Endothelial cell (in vitro differentiated cells): ENCODE data around the gene CBR1. TPM values are rescaled to one million over a fixed set of nuclear protein-coding genes. Genes with fewer than 3 reads are reported as not detected.

Experiments used
- DNase-seq: peaks from one replicate; pipeline ENCODE4 v3.0.0; 2021; ENCODE audit warnings: low spot score
- H3K27ac Mint-ChIP-seq: one replicate; pipeline ENCODE4 v1.8.0; 2021; ENCODE audit warnings: mixed read lengths, inconsistent platforms; ENCODE audit not compliant: unreplicated experiment
- H3K27me3 Mint-ChIP-seq: one replicate; pipeline ENCODE4 v1.8.0; 2021; ENCODE audit warnings: mild to moderate bottlenecking, moderate library complexity, mixed read lengths, inconsistent platforms; ENCODE audit not compliant: unreplicated experiment
- H3K36me3 Mint-ChIP-seq: one replicate; pipeline ENCODE4 v1.8.0; 2021; ENCODE audit warnings: mild to moderate bottlenecking, low read depth, mixed read lengths, inconsistent platforms; ENCODE audit not compliant: unreplicated experiment
- H3K4me1 Mint-ChIP-seq: one replicate; pipeline ENCODE4 v1.8.0; 2021; ENCODE audit warnings: mild to moderate bottlenecking, mixed read lengths, inconsistent platforms; ENCODE audit not compliant: unreplicated experiment
- H3K4me3 Mint-ChIP-seq: one replicate; pipeline ENCODE4 v1.8.0; 2021; ENCODE audit warnings: mild to moderate bottlenecking, mixed read lengths, inconsistent platforms; ENCODE audit not compliant: unreplicated experiment
- H3K9me3 Mint-ChIP-seq: one replicate; pipeline ENCODE4 v1.8.0; 2021; ENCODE audit warnings: mixed read lengths, inconsistent platforms; ENCODE audit not compliant: unreplicated experiment
- total RNA-seq: library from RNA; stranded (reverse); fragmentation: NEBNext Ultra II Directional; extraction: Animal tissue kit (Norgen Biotek cat#: 25700); gene quantifications from one replicate; pipeline ENCODE4 v1.2.1, GENCODE V29; 2021; ENCODE audit not compliant: unreplicated experiment
- TF ChIP-seq, protein P1 (sequence below): fragments of 200-600 bp; sonication (generic); IDR thresholded peaks from one replicate; pipeline ENCODE4 v1.5.0; 2021; ENCODE audit warnings: antibody characterized with exemption; ENCODE audit not compliant: unreplicated experiment

Gene CBR1
- total RNA-seq, 1 donor from 2014 or later: 7.6 TPM

DNA sequence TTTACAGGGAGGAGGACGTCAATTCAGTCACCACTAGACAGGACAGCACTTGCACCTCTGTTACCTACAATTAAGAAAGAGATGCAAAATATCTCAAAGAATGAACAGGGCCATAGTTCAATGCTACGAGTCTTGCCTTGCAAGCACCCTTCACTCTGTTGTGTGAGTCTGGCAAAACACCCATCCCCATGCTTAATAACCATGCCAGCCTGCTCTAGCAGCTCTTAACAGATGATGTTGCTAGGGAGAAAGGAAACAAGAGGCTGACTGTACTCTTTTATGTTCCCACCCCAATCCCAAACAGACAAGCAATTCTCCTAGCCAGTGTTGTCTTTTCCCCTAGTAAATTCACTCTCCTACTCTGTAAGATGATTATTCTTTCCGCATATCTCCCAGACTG, 5.3 kb downstream of the CBR1 start:
- H3K4me3 Mint-ChIP-seq: no peak overlapping the region
- no peaks in the 10 kb centered on the region for H3K9me3 Mint-ChIP-seq
- peaks cover 3% of the 10 kb centered on the region for H3K36me3 Mint-ChIP-seq
- no peak for DNase-seq
- no peak overlapping the region for H3K27ac Mint-ChIP-seq
- TF ChIP-seq, protein P1, sequence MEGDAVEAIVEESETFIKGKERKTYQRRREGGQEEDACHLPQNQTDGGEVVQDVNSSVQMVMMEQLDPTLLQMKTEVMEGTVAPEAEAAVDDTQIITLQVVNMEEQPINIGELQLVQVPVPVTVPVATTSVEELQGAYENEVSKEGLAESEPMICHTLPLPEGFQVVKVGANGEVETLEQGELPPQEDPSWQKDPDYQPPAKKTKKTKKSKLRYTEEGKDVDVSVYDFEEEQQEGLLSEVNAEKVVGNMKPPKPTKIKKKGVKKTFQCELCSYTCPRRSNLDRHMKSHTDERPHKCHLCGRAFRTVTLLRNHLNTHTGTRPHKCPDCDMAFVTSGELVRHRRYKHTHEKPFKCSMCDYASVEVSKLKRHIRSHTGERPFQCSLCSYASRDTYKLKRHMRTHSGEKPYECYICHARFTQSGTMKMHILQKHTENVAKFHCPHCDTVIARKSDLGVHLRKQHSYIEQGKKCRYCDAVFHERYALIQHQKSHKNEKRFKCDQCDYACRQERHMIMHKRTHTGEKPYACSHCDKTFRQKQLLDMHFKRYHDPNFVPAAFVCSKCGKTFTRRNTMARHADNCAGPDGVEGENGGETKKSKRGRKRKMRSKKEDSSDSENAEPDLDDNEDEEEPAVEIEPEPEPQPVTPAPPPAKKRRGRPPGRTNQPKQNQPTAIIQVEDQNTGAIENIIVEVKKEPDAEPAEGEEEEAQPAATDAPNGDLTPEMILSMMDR: no peak
- peaks cover 5% of the 10 kb centered on the region for H3K4me1 Mint-ChIP-seq
- H3K27me3 Mint-ChIP-seq: peaks cover 2% of the 10 kb centered on the region

DNA sequence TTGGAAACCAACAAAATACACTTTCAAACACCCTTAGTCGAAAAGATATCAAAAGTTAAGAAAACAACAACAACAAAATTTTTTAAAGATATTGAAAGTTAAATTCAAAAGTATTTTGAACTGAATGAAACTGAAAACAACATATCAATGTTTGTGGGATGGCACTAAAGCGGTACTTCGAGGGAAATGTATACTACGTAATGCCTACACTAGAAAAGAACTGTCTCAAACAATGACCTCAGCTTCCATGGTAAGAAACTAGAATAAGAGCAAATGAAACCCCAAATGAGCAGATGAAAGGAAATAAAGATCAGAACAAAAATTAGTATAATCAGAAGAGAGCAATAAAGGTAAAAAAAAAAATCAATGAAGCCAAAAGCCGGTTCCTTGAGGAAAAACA, 6.1 kb downstream of the CBR1 start:
- H3K4me1 Mint-ChIP-seq: peaks cover 5% of the 10 kb centered on the region
- no peak overlapping the region for H3K4me3 Mint-ChIP-seq
- peaks cover 2% of the 10 kb centered on the region for H3K27me3 Mint-ChIP-seq
- H3K27ac Mint-ChIP-seq: no peak overlapping the region
- DNase-seq: no peak
- H3K36me3 Mint-ChIP-seq: peaks cover 3% of the 10 kb centered on the region
- TF ChIP-seq, protein P1: no peak
- no peaks in the 10 kb centered on the region for H3K9me3 Mint-ChIP-seq

DNA sequence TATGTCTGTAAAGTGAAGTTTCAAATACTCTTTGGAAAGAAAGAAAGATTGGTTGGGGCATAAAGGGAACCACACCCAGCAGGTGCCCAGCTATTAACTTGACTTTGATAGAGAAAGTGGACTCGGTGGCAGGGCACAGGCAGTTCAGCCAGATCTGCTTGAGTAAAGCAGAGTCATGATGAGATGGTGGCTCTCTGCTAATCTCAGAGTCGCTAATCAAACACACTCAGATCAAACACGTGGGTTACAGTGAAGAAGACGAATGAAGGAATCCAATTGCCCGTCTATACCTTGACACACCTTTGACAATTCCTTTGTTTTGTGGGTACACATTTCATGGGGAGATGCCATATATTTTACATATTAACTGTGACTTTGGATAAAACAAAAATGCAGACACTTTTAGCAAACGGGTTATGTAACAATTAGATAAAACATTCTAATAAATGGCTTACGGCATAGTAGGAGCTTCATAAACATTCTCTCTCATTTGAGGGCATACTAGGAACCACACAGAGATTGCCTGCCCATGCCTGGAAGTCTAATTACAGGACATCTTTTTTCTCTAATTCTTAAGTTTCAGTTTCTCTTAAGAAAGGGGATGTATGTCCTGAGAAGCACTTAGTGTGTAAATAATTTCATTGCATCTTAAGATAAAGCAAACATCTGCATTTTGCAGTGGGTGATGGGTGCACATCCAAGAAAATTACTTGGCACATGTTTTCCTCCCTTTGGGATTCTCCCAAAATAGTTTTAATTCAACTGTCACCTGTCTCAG, 7.2 kb downstream of the CBR1 start:
- no peak overlapping the region for H3K27ac Mint-ChIP-seq
- peaks cover 3% of the 10 kb centered on the region for H3K27me3 Mint-ChIP-seq
- no peak for DNase-seq
- TF ChIP-seq, protein P1: no peak
- H3K4me1 Mint-ChIP-seq: peaks cover 5% of the 10 kb centered on the region
- H3K9me3 Mint-ChIP-seq: no peaks in the 10 kb centered on the region
- H3K36me3 Mint-ChIP-seq: no peaks in the 10 kb centered on the region
- H3K4me3 Mint-ChIP-seq: no peak overlapping the region

DNA sequence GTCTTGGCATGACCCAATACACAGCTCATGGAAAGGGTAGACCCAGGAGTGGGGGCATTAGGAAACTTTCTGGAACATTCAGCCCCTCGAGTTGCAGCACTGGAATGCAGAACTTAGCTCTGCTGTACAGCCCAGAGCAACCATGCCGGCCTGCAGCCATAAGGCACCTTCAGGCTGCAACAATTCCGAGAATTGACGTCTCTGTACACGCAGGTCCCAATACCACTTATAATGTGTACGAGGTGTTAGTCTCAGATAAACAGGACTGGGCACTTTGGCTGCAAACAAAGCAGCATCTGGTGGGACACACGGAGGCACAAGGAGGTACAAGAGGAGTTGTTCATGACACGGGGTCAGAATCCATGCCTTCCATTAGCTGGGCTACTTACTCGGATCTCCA, 7.9 kb downstream of the CBR1 start:
- peaks cover 5% of the 10 kb centered on the region for H3K4me1 Mint-ChIP-seq
- no peak for DNase-seq
- TF ChIP-seq, protein P1: no peak
- H3K9me3 Mint-ChIP-seq: no peaks in the 10 kb centered on the region
- H3K27me3 Mint-ChIP-seq: peaks cover 3% of the 10 kb centered on the region
- H3K27ac Mint-ChIP-seq: no peak overlapping the region
- no peak overlapping the region for H3K4me3 Mint-ChIP-seq
- H3K36me3 Mint-ChIP-seq: no peaks in the 10 kb centered on the region

DNA sequence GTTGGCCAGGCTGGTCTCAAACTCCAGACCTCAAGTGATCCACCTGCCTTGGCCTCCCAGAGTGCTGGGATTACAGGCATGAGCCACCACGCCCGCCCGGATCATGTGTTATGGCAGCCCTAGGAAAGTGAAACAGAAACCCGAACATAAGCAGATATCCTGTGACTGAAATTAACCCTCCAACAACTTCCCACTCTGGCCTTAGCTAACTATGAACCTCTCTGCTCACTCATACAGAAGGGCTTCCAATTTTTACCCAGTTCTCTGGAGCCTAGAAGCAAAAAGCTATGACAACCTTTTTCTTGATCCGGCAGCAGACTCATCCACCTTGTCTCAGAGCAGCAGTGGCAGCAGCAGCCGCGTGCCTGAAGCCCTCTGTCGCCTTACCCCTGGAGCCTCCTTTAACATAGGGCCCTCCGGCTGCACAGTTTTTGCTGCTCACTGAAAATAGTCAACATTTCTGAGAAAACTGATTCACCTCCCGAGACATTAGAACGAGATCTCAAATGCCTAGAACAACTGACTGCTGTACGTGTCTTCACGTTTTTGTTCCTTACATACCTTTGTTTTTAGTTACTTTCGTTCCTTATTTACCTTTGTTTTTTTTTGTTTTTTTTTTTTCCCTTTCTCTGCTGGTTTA, 9.3 kb downstream of the CBR1 start:
- Mint-ChIP-seq H3K9me3 (no peaks in the 10 kb centered on the region), H3K27ac (no peak overlapping the region), H3K4me3 (no peak overlapping the region), H3K4me1 (peaks cover 5% of the 10 kb centered on the region), H3K36me3 (no peaks in the 10 kb centered on the region), H3K27me3 (peaks cover 3% of the 10 kb centered on the region)
- DNase-seq: no peak
- TF ChIP-seq, protein P1: no peak
